GM20000 (cell line): Measurements from ENCODE around the gene PALLD.

ENCODE experiments used
- DNase-seq: peaks from one replicate; pipeline ENCODE4 v3.0.0; 2012; ENCODE audit warnings: low spot score
- TF ChIP-seq, protein P1 (sequence below): IDR thresholded peaks from 2 replicates; pipeline ENCODE4 v1.5.1; 2012; ENCODE audit warnings: mild to moderate bottlenecking, control low read depth; ENCODE audit errors: extremely low read depth, missing control alignments

Gene PALLD

DNA sequence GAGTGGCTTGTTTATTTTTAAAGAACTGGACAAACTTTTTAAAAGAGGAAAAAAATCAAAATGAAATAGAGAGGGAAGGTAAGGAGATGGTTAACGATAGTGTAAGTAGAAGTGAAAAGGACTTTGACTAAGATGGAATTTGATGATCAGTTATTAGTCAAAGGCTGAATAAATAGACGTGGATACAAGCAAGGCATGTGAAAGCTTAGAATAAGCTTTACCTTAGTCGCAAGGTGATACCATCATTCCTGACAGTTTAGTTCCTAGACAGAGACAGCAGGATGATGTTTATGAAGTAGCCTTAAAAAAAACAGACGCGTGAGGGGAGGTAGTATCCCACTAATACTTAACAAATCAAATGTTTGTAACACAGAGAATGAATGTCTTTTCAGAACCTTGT lies 97.3 kb downstream of the PALLD start:
- TF ChIP-seq, protein P1, sequence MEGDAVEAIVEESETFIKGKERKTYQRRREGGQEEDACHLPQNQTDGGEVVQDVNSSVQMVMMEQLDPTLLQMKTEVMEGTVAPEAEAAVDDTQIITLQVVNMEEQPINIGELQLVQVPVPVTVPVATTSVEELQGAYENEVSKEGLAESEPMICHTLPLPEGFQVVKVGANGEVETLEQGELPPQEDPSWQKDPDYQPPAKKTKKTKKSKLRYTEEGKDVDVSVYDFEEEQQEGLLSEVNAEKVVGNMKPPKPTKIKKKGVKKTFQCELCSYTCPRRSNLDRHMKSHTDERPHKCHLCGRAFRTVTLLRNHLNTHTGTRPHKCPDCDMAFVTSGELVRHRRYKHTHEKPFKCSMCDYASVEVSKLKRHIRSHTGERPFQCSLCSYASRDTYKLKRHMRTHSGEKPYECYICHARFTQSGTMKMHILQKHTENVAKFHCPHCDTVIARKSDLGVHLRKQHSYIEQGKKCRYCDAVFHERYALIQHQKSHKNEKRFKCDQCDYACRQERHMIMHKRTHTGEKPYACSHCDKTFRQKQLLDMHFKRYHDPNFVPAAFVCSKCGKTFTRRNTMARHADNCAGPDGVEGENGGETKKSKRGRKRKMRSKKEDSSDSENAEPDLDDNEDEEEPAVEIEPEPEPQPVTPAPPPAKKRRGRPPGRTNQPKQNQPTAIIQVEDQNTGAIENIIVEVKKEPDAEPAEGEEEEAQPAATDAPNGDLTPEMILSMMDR, result no peak
- DNase-seq, result no peak

GRCh38 chr4:168598191-168598590 lies 101.3 kb downstream of the PALLD start:
- no peak for DNase-seq
- TF ChIP-seq, protein P1, result no peak

- TF ChIP-seq, protein P1, result no peak
- DNase-seq, result no peak
These were observed 104.1 kb downstream of the PALLD start for GRCh38 chr4:168600796-168601583.

- TF ChIP-seq, protein P1, result no peak
- DNase-seq, result no peak
These were observed 105.0 kb downstream of the PALLD start for GRCh38 chr4:168601899-168602298.

DNA sequence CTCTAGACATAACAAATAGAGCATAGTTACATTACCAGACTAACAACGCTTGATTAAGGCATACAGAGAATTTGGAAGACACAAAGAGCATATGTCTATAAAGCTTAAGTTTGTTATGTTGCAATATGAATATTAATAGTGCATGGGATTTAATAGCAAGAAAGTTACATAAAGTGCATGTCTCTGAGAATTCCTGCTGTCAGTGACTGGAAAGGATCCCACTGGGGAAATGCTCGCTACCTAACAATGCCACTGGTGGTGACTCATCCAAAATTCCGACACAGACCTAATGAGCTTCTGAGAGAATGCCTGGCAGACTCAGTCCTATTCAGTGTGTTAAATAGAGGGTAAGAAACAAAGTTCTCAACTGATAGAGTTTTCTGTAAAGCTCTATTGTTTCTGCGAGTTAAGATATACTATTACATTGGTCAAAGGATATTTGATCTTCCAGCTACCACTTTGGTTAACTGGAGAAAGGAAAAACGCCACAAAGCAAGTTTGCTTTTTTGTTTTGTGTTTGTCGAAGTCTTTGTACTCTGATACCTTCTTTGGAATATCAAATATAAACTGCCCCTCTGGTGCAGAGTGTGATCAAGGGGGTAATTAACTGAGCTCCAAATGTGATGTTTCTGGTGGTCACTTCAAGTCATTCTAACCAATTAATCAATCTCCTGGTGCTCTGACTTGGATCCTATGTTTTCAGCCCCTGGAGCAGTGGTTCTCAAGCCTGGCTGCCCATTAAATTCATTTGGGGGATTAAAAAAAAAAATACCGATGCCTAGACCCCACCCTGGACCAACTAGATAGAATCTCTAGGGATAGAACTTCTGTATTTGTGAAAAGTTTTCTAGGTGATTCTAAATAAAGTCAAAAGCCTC lies 107.9 kb downstream of the PALLD start:
- DNase-seq, result no peak
- TF ChIP-seq, protein P1, result no peak

GRCh38 chr4:168605411-168605810 lies 108.6 kb downstream of the PALLD start:
- DNase-seq, result no peak
- TF ChIP-seq, protein P1, result no peak

- TF ChIP-seq, protein P1, result no peak
These were observed 110.4 kb downstream of the PALLD start for GRCh38 chr4:168607215-168607614.

More at GRCh38 chr4:168607215-168607614, 110.4 kb downstream of the PALLD start:
- no peak for DNase-seq
